Measurements from ENCODE around the gene GTSE1. TPM values are rescaled to one million over a fixed set of nuclear protein-coding genes. Genes with fewer than 3 reads are reported as not detected.

The GTSE1 gene
- total RNA-seq, 1 experiment from 2014 or later: 88.1 TPM

DNA sequence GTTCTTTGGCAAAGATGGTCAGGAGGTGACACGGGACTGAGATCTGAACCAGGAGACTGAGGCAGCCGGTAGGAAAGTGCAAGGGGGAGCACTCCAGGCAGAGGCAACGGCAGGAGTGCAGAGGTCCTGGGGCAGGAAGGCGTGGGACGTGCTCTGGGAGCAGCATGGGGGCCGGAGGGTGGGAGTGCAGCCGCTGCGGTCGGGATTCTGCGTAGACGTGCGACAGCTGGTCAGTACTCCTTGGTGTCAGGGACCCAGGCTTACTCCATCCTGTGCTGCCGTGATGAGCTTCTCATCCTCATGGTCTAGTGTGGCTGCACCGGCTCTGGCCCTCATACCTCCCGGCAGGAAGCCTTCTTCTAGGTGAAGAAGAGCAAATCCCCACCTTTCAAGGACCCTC, 21.9 kb downstream of the GTSE1 start:
- no peak for DNase-seq (ENCODE audit: low spot score)
- BruUV-seq (replicated peaks): no TSS peak
- CTCF ChIA-PET: no interaction called here

DNA sequence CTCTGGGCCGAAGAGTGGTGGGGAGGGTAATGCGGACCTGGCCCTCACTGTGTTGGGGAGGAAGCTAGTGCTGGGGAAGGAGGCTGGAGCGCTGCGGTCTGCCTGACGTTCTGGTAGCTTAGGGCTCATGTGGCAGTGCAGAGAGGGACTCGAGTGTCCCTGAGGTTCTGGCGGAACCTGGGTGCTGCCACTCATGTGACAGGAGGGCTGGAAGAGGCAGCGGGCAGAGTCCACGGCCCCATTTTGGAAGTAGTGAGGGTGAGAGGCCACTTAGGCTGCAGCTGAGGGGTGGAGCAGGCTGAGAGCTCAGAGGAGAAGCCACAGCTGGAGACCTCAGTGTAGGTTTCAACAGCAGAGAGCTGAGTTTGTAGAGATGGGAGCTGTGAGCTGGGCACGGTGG, 22.6 kb downstream of the GTSE1 start:
- ChIA-PET POLR2A (ENCODE audit: low non-redundant PET) (no interaction called here), CTCF (no interaction called here)
- TF ChIP-seq EZH2 (IDR thresholded peaks at IDR 0.05; ENCODE audit: borderline replicate concordance, low read depth, low read length, poor library complexity, severe bottlenecking): no peak
- TF ChIP-seq, protein P1, sequence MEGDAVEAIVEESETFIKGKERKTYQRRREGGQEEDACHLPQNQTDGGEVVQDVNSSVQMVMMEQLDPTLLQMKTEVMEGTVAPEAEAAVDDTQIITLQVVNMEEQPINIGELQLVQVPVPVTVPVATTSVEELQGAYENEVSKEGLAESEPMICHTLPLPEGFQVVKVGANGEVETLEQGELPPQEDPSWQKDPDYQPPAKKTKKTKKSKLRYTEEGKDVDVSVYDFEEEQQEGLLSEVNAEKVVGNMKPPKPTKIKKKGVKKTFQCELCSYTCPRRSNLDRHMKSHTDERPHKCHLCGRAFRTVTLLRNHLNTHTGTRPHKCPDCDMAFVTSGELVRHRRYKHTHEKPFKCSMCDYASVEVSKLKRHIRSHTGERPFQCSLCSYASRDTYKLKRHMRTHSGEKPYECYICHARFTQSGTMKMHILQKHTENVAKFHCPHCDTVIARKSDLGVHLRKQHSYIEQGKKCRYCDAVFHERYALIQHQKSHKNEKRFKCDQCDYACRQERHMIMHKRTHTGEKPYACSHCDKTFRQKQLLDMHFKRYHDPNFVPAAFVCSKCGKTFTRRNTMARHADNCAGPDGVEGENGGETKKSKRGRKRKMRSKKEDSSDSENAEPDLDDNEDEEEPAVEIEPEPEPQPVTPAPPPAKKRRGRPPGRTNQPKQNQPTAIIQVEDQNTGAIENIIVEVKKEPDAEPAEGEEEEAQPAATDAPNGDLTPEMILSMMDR (conservative IDR thresholded peaks at IDR 0.05; ENCODE audit: low read depth, low read length): no peak
- no peak for DNase-seq (ENCODE audit: low spot score)
- Histone ChIP-seq H3K27ac (ENCODE audit: low read depth, low read length, poor library complexity, severe bottlenecking) (no peak overlapping the region), H3K4me1 (ENCODE audit: insufficient read depth, low read length, poor library complexity, severe bottlenecking) (no peaks in the 10 kb centered on the region), H3K4me3 (ENCODE audit: low read depth, low read length, poor library complexity, severe bottlenecking) (no peak overlapping the region), H3K36me3 (ENCODE audit: insufficient read depth, low read length, poor library complexity, severe bottlenecking) (peaks cover 79% of the 10 kb centered on the region), H3K9me3 (ENCODE audit: low read depth, low read length, poor library complexity, severe bottlenecking) (no peaks in the 10 kb centered on the region), H3K27me3 (replicated peaks; ENCODE audit: insufficient read depth, low read depth, low read length, poor library complexity) (no peaks in the 10 kb centered on the region)
- BruUV-seq (replicated peaks): no TSS peak
- intact Hi-C loops (cut with micrococcal nuclease; ENCODE audit: unreplicated experiment): no loop called here

More for the DNA sequence above, 21.9 kb downstream of the GTSE1 start:
- Histone ChIP-seq H3K9me3 (ENCODE audit: low read depth, low read length, poor library complexity, severe bottlenecking) (no peaks in the 10 kb centered on the region), H3K4me1 (ENCODE audit: insufficient read depth, low read length, poor library complexity, severe bottlenecking) (no peaks in the 10 kb centered on the region), H3K4me3 (ENCODE audit: low read depth, low read length, poor library complexity, severe bottlenecking) (no peak overlapping the region), H3K36me3 (ENCODE audit: insufficient read depth, low read length, poor library complexity, severe bottlenecking) (peaks cover 80% of the 10 kb centered on the region), H3K27me3 (replicated peaks; ENCODE audit: insufficient read depth, low read depth, low read length, poor library complexity) (no peaks in the 10 kb centered on the region), H3K27ac (ENCODE audit: low read depth, low read length, poor library complexity, severe bottlenecking) (no peak overlapping the region)
- TF ChIP-seq, protein P1 (conservative IDR thresholded peaks at IDR 0.05; ENCODE audit: low read depth, low read length): no peak
- no peak for TF ChIP-seq EZH2 (IDR thresholded peaks at IDR 0.05; ENCODE audit: borderline replicate concordance, low read depth, low read length, poor library complexity, severe bottlenecking)
- POLR2A ChIA-PET (ENCODE audit: low non-redundant PET): no interaction called here
- intact Hi-C loops (cut with micrococcal nuclease; ENCODE audit: unreplicated experiment): no loop called here

DNA sequence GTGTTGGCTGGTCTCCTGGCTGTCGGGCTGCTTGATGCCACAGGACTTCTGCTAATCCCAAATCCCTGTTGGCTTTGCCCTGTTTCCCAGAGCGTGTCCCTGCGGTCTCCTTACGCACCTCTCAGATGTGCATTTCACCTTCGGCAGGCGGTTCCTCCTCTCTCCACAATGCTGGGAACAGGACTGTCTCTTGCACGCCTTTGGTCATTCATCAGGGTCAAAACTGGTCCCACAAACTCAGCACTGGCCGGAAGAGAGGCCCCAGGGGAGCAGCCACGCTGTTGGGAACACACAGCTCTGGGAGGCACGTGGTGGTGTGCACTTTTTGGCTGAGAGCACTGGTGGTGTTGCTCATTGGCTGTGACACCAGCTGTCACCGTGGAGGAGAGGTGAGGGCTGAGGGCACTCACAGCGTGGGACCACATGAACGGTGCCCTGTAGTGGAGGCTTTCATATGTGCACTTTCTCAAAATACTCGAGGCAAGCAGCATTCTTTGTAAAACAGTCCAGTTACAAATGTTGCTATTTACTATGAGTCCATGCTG, 23.6 kb downstream of the GTSE1 start:
- Histone ChIP-seq H3K9me3 (ENCODE audit: low read depth, low read length, poor library complexity, severe bottlenecking) (no peaks in the 10 kb centered on the region), H3K36me3 (ENCODE audit: insufficient read depth, low read length, poor library complexity, severe bottlenecking) (peaks cover 80% of the 10 kb centered on the region), H3K27ac (ENCODE audit: low read depth, low read length, poor library complexity, severe bottlenecking) (no peak overlapping the region), H3K4me3 (ENCODE audit: low read depth, low read length, poor library complexity, severe bottlenecking) (no peak overlapping the region), H3K27me3 (replicated peaks; ENCODE audit: insufficient read depth, low read depth, low read length, poor library complexity) (no peaks in the 10 kb centered on the region), H3K4me1 (ENCODE audit: insufficient read depth, low read length, poor library complexity, severe bottlenecking) (no peaks in the 10 kb centered on the region)
- no peak for TF ChIP-seq EZH2 (IDR thresholded peaks at IDR 0.05; ENCODE audit: borderline replicate concordance, low read depth, low read length, poor library complexity, severe bottlenecking)
- TF ChIP-seq, protein P1 (conservative IDR thresholded peaks at IDR 0.05; ENCODE audit: low read depth, low read length): no peak
- ChIA-PET POLR2A (ENCODE audit: low non-redundant PET) (interaction anchor here (0.6 kb wide), 1 partner anchor 22 kb away, joined by 3 read pairs; no protein-coding TSS in a partner anchor), CTCF (no interaction called here)
- intact Hi-C loops (cut with micrococcal nuclease; ENCODE audit: unreplicated experiment): no loop called here
- no TSS peak for BruUV-seq (replicated peaks)
- no peak for DNase-seq (ENCODE audit: low spot score)

Data from A673 (cell line).